ENCODE measurements around the gene CFH.
"Not testable (repeated sequence)": the region's sequence is repeated elsewhere in the genome, so short reads cannot be mapped to it uniquely, and the experiment has no call there.

The CFH gene

DNA sequence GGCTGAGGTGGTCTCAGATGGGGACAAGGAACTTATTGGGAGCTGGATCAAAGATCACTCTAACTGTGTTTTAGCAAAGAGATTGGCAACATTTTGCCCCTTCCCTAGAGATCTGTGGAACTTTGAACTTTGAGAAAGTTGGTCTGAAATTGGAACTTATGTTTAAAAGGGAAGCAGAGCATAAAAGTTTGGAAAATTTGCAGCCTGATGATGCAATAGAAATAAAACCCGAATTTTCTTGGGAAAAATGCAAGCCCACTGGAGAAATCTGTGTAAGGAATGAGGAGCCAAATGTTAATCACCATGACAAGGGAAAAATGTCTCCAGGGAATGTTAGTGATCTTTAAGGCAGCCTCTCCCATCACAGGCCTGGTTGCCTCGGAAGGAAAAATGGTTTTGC lies 17.2 kb downstream of the CFH start:
- FAIRE-seq, result no peak

GRCh38 chr1:196669693-196670092 lies 17.9 kb downstream of the CFH start:
- FAIRE-seq, result no peak

DNA sequence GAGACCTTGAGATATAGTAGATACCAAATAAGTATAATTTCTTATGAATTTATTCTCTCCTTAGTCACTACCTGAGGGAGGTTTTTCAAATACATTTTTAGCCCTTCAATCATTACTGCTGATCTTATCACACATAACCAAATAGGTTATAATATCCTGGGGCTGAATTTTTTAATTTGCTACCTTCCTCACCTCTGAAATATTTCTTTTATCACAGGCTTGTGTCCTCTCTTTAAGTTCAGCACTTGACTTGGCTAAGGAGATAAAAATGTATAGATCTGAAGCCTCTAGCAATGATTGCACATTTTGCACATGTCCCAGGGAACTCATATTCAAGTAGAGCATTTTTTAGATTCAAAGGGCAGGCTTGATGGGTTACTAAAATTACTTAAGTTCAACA lies 23.1 kb downstream of the CFH start:
- FAIRE-seq, result no peak

DNA sequence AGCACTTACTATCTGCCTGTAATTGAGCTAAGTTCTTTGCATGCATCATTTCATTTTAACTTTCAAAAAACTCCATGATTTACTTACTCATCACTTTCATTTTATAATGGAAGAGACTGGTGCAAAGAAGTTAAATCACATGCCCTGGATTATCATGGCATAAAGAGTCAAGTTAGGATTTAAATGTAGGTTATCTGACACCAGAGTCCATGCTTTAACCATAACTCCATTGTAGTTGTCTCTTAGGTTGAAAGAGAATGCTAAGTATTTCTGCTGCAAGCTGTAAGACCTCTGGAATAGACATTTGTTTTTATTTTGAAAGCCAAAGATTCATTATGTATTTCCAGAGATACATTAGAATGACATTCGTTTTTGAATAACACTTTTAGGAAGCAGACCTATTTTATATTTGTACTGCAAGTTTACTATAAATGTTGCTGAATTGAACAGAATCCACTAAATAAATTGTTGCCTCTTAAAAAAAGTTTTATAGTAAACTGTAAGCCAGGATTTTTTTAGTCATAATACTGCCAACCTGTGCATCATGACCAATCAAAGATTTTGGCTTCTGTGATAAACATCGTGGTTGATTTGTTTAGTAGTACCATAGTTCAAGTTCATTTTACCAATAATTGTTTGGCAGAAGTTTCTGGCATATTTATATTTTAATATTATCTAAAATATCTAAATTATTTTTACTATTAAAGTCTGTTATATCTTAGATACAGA lies 26.1 kb downstream of the CFH start:
- FAIRE-seq, result peak; percentile 48

DNA sequence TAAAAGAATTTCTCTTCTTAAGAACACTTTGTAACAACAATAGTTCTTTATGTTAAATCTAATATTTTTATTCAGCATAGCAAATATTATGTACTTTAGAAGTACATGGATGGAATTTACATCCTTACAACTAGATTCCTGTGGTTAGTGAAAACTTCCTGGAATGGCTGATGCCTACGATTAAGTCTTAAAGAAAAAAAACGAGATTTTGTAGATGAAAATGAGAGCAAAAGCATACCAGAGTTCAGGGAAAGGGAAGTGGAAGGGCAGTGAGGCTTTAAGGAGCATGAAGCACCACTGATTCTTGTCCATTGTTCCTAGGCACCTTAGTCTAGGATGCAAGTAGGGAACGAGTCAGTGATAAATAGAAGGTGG lies 26.7 kb downstream of the CFH start:
- FAIRE-seq, result no peak

- FAIRE-seq, result no peak
Observed at GRCh38 chr1:196680107-196680506, 28.3 kb downstream of the CFH start.

GRCh38 chr1:196684476-196684875 lies 32.6 kb downstream of the CFH start:
- no peak for FAIRE-seq

GRCh38 chr1:196685506-196685905 lies 33.7 kb downstream of the CFH start:
- FAIRE-seq, result no peak

DNA sequence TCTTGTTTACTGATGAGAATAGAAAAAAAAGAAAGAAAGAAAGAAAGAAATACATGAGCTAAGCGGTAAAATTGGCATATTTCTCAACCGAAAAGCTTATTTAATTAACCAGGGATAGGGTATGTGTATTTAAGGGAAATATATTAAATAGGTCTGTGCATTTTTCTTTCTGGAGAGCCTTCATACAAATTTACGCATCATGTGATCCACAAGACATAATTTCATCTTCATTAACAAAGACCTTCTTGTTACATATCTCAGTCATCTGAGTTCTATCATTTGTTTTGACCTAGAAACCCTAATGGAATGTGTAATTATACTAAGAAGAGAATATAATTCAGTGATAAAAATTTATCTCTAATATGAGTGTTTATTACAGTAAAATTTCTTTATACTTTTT lies 37.2 kb downstream of the CFH start:
- FAIRE-seq, result no peak

GRCh38 chr1:196690582-196690981 lies 38.7 kb downstream of the CFH start:
- no peak for FAIRE-seq

- FAIRE-seq, result no peak
Observed at GRCh38 chr1:196698993-196699392, 47.1 kb downstream of the CFH start.

- no peak for FAIRE-seq
Observed at GRCh38 chr1:196701144-196701543, 49.3 kb downstream of the CFH start.

DNA sequence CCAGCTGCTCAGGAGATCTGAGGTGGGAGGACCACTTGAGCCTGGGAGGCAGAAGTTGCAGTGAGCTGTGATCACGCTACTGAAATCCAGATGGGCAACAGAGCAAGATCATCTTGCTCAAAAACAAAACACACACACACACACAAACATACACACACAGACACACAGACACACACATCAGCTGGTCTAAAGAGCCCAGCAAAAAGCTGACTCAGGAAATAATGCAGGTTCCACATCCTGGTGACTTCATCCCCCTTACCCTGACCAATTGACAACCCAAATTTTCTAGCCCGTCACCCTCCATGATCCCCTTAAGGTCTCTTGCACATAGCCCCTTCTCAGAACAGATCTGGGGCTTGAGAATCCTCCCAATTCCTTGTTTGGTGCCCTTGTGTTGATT lies 58.0 kb downstream of the CFH start:
- not testable (repeated sequence) for FAIRE-seq

DNA sequence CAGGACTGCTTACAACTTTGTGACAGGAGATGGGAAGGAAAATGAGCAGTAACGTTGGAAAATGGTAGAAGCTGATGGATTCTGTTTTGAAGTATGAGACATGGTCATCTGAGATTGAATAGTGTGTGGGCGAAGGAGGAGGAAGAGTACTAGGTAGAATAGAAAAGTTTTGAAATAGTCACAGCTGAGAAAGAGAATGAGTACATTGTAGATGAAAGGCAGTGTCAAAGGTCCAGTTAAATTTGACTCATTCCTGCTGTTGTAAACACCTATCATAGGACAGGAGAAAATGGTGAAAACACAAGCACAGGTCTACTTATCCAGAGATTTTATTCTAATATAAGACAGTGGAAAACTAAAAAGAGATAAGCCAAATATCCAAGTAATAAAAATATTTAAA lies 66.0 kb downstream of the CFH start:
- FAIRE-seq, result no peak

DNA sequence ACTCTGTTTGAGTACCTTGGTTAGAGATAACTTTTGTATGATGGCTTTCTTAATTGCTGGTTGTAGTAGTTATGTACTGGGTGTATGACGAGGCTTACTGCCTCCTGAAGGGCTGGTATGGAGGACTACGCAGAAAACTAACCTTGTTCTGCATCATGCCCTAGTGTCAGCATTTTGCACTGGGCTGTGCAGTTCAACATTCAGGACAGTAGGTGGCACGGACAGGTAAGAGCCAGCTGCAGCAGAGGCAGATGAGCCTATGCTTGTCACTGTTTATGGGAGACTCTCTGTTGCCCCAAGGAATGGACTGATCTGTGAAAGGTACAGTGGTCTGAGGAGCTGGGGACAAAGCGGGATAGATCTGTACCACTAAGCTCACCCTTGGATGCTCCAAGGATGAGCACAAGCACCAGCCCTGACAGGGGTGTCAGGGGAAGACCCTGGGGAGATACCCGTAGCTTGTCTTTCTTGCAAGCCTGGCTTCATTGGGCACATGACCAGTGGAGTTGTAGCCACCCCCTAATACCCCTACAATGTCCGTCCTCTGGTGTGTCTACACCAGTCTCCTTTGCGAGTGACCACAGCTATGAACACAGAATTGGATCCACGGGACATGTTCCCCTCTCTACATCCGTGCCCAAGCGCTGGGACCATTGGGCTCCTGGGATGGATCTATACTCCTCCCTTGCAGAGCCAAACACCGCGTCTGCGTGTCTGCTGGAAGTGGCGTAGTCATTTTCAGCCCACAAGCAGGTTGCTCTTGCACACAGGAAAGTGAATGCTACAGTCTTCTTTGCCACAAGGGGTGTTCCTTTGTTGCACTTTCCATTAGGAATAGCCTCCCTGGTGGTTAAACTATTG lies 71.7 kb downstream of the CFH start:
- no peak for FAIRE-seq

DNA sequence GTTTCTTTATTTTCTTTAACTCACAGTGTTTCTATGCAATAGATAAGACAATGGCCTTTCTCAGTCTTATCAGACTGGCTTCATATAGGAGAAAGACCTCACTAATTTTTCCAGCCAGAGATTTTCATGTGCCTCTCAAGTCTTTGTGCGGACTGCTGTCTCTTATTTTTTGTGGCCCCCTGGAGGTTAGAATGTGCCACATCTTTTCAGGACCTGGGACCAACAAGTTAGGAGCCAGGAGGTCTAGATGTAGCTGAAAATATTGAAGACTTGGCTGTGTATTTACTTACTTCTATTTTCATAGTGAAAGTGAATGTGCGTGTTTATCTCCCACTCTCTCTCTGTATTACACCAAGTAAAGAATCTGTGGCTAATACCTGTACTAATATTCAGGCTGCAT lies 80.7 kb downstream of the CFH start:
- no peak for FAIRE-seq

GRCh38 chr1:196733091-196733970 lies 81.5 kb downstream of the CFH start:
- FAIRE-seq, result no peak

- no peak for FAIRE-seq
Observed at GRCh38 chr1:196734006-196734405, 82.2 kb downstream of the CFH start.

- no peak for FAIRE-seq
Observed at GRCh38 chr1:196734460-196734859, 82.6 kb downstream of the CFH start.

- FAIRE-seq, result no peak
Observed at GRCh38 chr1:196738730-196739129, 86.9 kb downstream of the CFH start.

DNA sequence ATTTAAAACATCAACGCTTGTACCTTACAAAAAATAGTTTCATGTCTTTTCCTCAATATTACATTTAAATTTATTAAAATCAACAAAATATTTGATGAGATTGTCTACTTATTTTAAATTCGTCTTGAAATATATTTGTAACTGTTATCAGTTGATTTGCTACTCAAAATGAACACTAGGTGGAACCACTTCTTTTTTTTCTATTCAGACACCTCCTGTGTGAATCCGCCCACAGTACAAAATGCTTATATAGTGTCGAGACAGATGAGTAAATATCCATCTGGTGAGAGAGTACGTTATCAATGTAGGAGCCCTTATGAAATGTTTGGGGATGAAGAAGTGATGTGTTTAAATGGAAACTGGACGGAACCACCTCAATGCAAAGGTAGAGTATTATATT lies 91.4 kb downstream of the CFH start:
- peak; percentile 53 for FAIRE-seq

GRCh38 chr1:196765019-196765740 lies 113.3 kb downstream of the CFH start:
- not testable (repeated sequence) for FAIRE-seq

DNA sequence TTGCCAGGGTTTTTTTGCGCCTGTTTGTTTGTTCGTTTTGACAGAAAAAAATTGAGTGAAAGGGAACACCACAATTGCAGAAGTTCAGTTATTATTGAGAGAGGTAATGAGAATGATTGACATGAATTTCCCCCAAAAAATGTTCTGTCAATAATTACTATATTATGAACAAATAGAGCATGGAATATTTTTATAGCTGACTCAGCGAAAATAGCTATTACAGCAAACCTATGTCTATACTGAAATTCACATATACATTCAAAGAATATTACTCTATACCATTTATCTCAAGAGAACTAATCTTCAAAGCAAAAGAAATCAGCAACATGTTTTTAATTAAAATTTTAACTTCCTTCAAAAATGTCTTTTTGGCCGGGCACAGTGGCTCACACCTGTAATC lies 118.0 kb downstream of the CFH start:
- FAIRE-seq, result not testable (repeated sequence)

All from endometrium (tissue), 2 donors.